GM04503 (cell line): ENCODE measurements around the gene NEK11.

Experiments used
- DNase-seq: peaks from one replicate; pipeline ENCODE4 v3.0.0-alpha.2; 2012; ENCODE audit warnings: low read depth

NEK11 gene

DNA sequence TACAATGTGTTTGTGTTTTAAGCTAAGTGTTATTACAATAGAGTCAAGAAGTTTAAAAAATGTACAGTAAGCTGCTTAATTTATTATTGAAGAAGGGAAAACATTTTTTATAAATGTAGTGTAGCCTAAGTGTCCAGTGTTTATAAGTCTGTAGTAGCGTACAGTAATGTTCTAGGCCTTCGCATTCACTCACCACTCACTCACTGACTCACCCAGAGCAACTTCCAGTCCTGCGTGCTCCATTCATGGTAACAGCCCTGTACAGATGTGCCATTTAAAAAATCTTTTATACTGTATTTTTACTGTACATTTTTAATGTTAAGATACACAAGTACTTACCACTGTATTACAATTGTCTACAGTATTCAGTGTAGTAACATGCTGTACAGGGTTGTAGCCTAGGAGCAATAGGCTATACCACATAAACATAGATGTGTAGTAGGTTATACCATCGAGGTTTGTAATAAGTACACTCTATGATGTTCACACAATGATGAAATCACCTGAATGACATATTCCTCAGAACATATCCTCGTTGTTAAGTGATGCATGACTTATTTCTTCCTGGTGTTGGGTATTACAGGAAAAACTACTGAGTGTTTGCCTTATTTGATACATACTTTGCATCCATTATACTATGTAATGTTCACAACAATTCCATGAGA lies 198.3 kb downstream of the NEK11 start:
- no peak for DNase-seq

GRCh38 chr3:131228522-131228921 lies 201.8 kb downstream of the NEK11 start:
- DNase-seq, result no peak

GRCh38 chr3:131231710-131232389 lies 205.2 kb downstream of the NEK11 start:
- no peak for DNase-seq

GRCh38 chr3:131232711-131233267 lies 206.1 kb downstream of the NEK11 start:
- no peak for DNase-seq

DNA sequence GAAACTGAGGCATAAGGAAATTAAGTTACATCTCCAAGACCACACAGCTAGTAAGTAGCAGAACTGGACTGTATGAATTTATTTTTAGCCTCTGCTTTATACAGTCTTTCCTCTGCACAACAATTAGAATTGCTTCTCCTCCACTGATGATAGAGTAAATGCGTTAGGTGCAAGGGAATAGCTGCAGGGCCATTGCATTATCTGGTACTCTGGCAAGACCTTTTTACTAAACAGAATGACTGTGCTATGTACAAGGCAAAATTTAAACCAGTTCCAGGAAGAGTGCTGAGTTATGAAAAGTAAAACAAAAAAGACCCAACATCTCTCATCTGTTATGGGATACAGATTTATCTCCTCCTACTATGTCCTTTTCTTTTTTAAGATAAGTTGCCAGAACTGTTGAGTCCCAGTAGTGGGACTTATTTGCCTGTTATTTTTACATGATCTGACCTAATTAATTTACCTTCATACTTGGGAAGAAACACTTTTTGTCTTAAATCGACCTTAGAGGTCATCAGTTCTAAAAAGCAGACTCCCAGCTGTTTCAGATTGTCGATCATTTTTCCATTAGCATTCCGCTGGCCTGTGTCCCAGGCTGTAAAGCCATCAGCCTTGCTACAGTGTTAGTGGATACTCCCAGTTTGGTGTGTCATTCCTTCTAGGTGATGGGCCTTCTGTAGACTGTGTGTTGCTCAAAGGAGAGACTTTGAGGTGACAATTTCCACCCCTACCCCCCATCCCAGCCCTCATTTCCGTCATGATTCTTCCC lies 207.4 kb downstream of the NEK11 start:
- no peak for DNase-seq

DNA sequence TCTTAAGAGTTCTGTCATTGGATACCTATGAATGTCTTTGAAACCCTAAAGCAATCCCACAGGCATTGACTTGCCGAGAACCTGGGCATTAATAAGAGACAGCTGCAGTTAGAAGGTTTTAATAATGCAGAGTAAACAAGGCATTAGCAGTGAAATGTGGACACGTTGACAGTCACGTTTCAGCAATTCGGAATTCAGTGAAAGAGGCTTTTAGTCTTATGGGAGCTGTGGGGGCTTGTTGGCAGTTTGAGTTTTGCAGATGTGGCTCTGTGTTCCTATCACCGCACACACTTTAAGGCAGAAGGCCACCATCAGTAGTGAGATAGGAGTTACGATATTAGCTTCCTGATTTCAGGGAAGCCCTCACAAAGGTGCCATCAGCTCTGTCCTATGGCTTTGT lies 209.7 kb downstream of the NEK11 start:
- no peak for DNase-seq

DNA sequence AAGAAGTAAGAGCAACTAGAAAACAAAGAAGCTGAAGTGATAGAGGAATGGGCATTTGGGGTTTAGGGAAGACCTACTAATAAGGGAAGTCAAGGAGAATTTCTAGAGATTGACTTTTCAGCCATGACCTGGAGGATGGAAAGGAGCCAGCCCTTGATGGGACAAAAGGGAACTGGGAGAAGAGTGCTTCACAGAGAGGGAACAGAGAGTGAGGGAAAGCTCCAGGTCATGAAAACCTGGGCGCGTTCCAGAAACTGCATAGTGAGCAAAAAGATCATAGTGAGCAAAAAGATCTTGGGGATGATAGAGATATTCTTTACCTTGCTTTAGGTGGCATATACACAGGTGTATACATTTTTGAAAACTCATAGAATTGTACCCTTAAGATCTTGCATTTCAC lies 211.8 kb downstream of the NEK11 start:
- DNase-seq, result no peak

- no peak for DNase-seq
Observed at GRCh38 chr3:131239267-131239666, 212.6 kb downstream of the NEK11 start.

DNA sequence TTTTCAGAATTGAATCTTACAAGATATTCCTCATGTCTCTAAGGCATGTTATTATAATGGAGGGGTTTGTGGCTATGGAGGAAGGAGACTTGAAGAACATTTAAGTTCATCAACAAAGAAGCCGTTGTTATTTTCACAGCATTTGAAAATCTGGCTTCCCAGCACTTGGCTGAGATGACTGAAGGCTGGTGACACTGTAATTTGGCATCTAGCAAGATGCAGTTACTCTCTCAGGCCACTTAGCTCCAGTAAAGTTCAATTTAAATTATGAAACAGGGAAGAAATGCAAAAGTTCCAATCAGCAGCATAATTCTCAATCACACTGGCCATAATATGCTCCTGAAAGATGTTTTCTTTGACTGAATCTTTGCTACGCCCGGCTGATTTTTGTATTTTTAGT lies 215.5 kb downstream of the NEK11 start:
- DNase-seq, result no peak

- no peak for DNase-seq
Observed at GRCh38 chr3:131250466-131250865, 223.8 kb downstream of the NEK11 start.

GRCh38 chr3:131260525-131260924 lies 233.8 kb downstream of the NEK11 start:
- no peak for DNase-seq

- DNase-seq, result no peak
Observed at GRCh38 chr3:131261104-131261503, 234.4 kb downstream of the NEK11 start.

GRCh38 chr3:131275556-131275955 lies 248.9 kb downstream of the NEK11 start:
- no peak for DNase-seq

DNA sequence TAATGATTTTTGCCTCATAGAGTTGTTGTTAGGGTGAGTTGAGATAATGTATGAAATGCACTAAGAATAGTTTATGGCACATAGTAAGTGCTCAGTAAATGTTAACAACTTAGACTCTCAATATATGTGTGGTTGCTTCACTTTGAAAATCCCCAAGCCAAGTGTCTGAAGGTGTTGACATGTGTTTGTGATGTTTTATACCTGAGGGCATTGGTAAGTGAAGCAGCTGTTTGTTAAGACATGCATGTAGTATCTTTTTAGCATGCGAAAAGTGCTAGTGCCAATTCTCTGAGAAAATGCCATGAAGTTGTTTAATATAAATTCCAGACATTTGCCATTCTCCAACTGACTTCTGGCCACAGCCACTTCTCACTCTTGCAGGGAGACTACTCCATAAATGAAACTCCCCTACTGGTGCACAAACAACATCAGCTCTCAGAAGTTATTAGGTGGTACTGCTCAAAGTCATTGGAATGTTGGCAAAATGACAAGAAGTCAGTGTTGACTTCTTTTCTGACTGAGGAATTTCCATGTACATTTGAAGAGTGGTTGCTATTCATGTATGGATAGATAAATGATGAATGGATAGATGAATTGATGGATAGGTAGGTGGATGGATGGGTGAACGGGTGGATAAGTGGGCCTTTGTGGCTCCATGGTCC lies 251.3 kb downstream of the NEK11 start:
- no peak for DNase-seq

DNA sequence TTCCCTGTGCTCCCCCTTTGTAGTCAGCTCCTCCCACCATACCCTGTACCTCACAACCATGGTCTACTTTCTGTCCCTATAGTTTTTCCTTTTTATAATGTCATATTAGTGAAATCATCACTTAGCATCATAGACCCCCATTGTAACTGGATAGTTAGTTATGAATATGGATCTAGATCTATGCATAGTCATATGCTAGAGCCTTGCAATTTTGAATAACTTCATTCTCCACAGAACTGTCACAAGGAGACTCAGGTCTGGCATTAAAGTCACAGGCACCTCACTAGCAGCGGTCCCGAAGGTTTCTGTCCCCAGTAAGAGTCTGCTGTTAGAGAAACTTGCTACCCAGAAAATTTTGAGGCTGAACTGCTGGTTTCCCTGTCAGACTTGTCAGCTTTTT lies 252.9 kb downstream of the NEK11 start:
- no peak for DNase-seq

GRCh38 chr3:131282379-131282778 lies 255.7 kb downstream of the NEK11 start:
- no peak for DNase-seq

GRCh38 chr3:131282967-131283366 lies 256.3 kb downstream of the NEK11 start:
- DNase-seq, result no peak

DNA sequence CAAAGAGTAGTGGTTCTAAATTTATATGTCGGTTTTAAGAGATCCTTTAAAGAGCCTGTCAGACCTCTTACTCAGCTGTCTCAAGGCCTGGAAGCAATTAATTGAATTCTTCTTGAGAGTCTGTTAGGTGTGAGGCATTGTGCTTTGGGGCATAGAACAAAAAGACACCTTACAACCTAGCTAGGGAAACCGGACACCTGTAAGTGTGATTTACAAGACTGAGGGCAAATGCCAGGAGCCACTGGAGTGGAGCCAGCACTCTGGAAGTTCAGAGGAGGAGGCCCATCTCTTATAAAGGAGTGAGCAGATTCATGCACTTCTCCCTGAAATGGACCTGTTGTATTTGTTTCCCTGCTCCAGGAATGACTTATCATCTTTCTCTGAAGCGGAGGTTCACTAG lies 257.2 kb downstream of the NEK11 start:
- no peak for DNase-seq

DNA sequence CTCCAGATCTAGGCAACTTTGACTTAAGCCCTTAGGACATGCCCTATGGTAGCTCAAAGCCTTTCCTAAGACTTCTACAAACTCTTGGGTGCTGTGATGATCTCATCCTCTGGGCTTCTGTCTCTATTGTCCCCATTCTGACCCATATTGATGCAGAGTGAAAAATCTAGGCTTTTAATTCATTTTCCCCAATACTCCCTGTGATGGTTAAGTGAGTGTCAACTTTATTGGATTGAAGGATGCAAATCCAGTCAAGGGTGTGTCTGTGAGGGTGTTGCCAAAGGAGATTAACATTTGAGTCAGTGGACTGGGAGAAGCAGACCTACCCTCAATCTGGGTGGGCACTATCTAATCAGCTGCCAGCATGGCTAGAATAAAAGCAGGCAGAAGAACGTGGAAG lies 257.6 kb downstream of the NEK11 start:
- no peak for DNase-seq

DNA sequence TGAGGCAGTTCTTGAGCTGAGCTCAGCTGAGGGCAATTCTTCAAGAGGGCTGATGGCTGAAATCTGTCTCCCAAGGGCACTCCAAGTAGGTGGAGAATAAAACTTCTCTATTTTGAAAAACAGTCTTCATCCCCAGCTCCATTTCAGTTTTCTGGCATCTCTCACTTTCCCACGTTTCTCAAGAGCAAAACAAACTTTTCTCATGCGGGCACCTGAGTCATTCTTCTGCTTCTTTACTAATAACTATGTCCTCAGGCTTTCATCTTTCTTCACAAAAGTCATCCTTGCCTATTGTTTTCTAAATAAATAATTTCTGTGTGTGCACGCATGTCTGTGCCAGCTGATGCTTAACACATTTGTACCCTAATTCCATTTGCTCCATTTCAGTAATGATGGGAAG lies 258.8 kb downstream of the NEK11 start:
- DNase-seq, result no peak

GRCh38 chr3:131299836-131300235 lies 273.2 kb downstream of the NEK11 start:
- peak; percentile 9 for DNase-seq

DNA sequence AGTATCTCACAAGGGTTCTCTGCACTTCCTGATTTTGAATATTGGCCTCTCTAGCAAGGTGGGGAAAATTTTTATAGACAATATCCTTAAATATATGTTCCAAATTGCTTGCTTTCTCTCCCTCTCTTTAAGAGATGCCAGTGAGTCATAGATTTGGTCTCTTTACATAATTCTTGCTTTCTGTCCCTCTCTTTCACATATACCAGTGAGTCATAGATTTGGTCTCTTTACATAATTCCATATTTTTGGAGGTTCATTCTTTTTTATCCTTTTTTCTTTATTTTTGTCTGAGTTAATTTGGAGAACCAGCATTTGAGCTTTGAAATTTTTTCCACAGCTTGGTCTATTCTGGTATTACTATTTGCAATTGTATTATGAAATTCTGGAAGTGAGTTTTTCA lies 277.2 kb downstream of the NEK11 start:
- DNase-seq, result no peak
